K562 (cell line): ENCODE results near the gene ZBTB32. TPM values are rescaled to one million over a fixed set of nuclear protein-coding genes. Genes with fewer than 3 reads are reported as not detected.
A peak's percentile ranks its signal among the peaks of the same experiment; 100 is the strongest.

ENCODE experiments used
- ARID1B ChIP-seq: fragments of 450-650 bp; IDR thresholded peaks from 2 replicates; pipeline ENCODE4 v1.6.1; 2016; ENCODE audit warnings: antibody characterized with exemption, mild to moderate bottlenecking, inconsistent platforms
- ATF3 ChIP-seq, 2 experiments: fragments of 450-650 bp in 1 of 2; sonication (generic) in 1 of 2; formaldehyde crosslinking in 1 of 2; IDR thresholded peaks in 1 of 2; conservative IDR thresholded peaks in 1 of 2; 2 replicates each; pipeline versions ENCODE4 v1.6.1 to v1.8.1; 2016 to 2023; ENCODE audit warnings: mild to moderate bottlenecking in 2 of 2, moderate library complexity in 2 of 2, inconsistent platforms in 1 of 2, missing genetic modification reagents in 1 of 2
- GATA2 ChIP-seq: sonication (generic); formaldehyde crosslinking; IDR thresholded peaks from 2 replicates; pipeline ENCODE4 v1.4.0; 2020; ENCODE audit warnings: mild to moderate bottlenecking, missing genetic modification reagents
- MAFF ChIP-seq: IDR thresholded peaks from 2 replicates; pipeline ENCODE4 v1.6.1; 2012; ENCODE audit warnings: low read length, improper control_type of control experiment
- MGA ChIP-seq: fragments of 450-650 bp; IDR thresholded peaks from 2 replicates; pipeline ENCODE4 v1.6.1; 2016; ENCODE audit warnings: mild to moderate bottlenecking, moderate library complexity
- NCOA1 ChIP-seq: fragments of 450-650 bp; IDR thresholded peaks from 2 replicates; pipeline ENCODE4 v1.6.1; 2016; ENCODE audit warnings: low read depth
- PBX2 ChIP-seq, 2 experiments: IDR thresholded peaks in 1 of 2; conservative IDR thresholded peaks in 1 of 2; 2 replicates each; pipeline ENCODE4 v1.6.1; 2016; ENCODE audit warnings: low read depth in 2 of 2, mild to moderate bottlenecking in 1 of 2, missing compliant biosample characterization in 1 of 2, missing genetic modification characterization in 1 of 2, moderate library complexity in 1 of 2
- PCBP1 ChIP-seq: fragments of 200-400 bp; formaldehyde crosslinking; IDR thresholded peaks from 2 replicates; pipeline ENCODE4 v1.6.1; 2018; ENCODE audit warnings: mild to moderate bottlenecking, low read depth, low read length; ENCODE audit not compliant: poor library complexity, severe bottlenecking
- PPARD ChIP-seq: fragments of 250-450 bp; sonication (Bioruptor Pico); IDR thresholded peaks from 2 replicates; pipeline ENCODE4 v1.8.0; 2022; ENCODE audit warnings: inconsistent platforms, mild to moderate bottlenecking, moderate library complexity
- TEAD2 ChIP-seq: fragments of 450-650 bp; IDR thresholded peaks from 2 replicates; pipeline ENCODE4 v1.6.1; 2016; ENCODE audit warnings: missing genetic modification characterization, control low read depth, missing compliant biosample characterization
- ZNF644 ChIP-seq: fragments of 200-800 bp; sonication (Bioruptor generic); IDR thresholded peaks from 2 replicates; pipeline ENCODE4 v1.6.1; 2016; ENCODE audit warnings: low read depth, missing genetic modification characterization, missing compliant biosample characterization
- ZSCAN32 ChIP-seq: fragments of 450-650 bp; formaldehyde crosslinking; IDR thresholded peaks from 2 replicates; pipeline ENCODE4 v1.4.0; 2020; ENCODE audit warnings: mild to moderate bottlenecking, moderate library complexity
- polyA plus RNA-seq, 8 experiments: library from polyadenylated mRNA; depleted of rRNA in 4 of 8; stranded (reverse) in 5 of 8; unstranded in 3 of 8; fragments of >200 nt; fragmentation: Nextera tagmentation in 2 of 8; fragmentation: Illumina TruSeq in 1 of 8; extraction: Ambion mirVana in 2 of 8; extraction: Trizol in 1 of 8; gene quantifications; 2 replicates each; pipeline versions ENCODE4 v1.2.1 to v1.2.3, GENCODE V29; 2011 to 2014; ENCODE audit warnings: inconsistent platforms in 1 of 8, missing spikeins in 1 of 8
- total RNA-seq, 7 experiments: library from RNA; depleted of rRNA in 6 of 7; stranded (reverse); fragments of >200 nt in 6 of 7; fragmentation: Illumina TruSeq in 2 of 7; extraction: Trizol in 2 of 7; gene quantifications; 2 replicates each; pipeline versions ENCODE4 v1.2.1 to v1.2.3, GENCODE V29; 2011 to 2021; ENCODE audit warnings: low replicate concordance in 1 of 7

ZBTB32 gene
- total and polyA plus RNA-seq, 9 of the 15 experiments (the other 6 are each of a cell fraction or from before 2014, with no cell fraction given) = 0.20 TPM; not detected in 8

GRCh38 chr19:35671818-35672217 lies 32.5 kb upstream of the ZBTB32 start (continued):
- TF ChIP-seq MGA (peak; percentile 68), ATF3 (IDR thresholded peaks at IDR 0.05) (peak; percentile 77), ATF3 (CRISPR knock-in tag; conservative IDR thresholded peaks at IDR 0.05) (no peak), ZSCAN32 (CRISPR knock-in tag) (no peak), NCOA1 (peak; percentile 80; the same call in 1 of the 2 replicates), ZNF644 (tag) (0 out of 2 replicates have a peak, but pooled peaks have one; percentile 45), PCBP1 (no peak), PBX2 (CRISPR knock-in tag; IDR thresholded peaks at IDR 0.05; ENCODE audit: low read depth) (no peak), PBX2 (tag; conservative IDR thresholded peaks at IDR 0.05; ENCODE audit: low read depth) (peak; percentile 79), GATA2 (CRISPR knock-in tag) (peak; percentile 83), TEAD2 (tag) (peak; percentile 64; the same call in 1 of the 2 replicates), MAFF (peak; percentile 77; the same call in 1 of the 2 replicates), ARID1B (peak; percentile 96), PPARD (CRISPR knock-in tag) (no peak)
